Activated naive CD8-positive, alpha-beta T cell treated with anti-CD3 and anti-CD28 coated beads, Interleukin-2, amount 50 U/mL, for 16 hours (primary cell): Measurements from ENCODE around the gene CBFA2T3.

ENCODE experiments used
- DNase-seq: peaks from one replicate; pipeline ENCODE4 v3.0.0-alpha.2; 2020; ENCODE audit warnings: low read depth, low spot score

The CBFA2T3 gene

GRCh38 chr16:88859381-88860091, 117.5 kb downstream of the CBFA2T3 start:
- DNase-seq = no peak

DNA sequence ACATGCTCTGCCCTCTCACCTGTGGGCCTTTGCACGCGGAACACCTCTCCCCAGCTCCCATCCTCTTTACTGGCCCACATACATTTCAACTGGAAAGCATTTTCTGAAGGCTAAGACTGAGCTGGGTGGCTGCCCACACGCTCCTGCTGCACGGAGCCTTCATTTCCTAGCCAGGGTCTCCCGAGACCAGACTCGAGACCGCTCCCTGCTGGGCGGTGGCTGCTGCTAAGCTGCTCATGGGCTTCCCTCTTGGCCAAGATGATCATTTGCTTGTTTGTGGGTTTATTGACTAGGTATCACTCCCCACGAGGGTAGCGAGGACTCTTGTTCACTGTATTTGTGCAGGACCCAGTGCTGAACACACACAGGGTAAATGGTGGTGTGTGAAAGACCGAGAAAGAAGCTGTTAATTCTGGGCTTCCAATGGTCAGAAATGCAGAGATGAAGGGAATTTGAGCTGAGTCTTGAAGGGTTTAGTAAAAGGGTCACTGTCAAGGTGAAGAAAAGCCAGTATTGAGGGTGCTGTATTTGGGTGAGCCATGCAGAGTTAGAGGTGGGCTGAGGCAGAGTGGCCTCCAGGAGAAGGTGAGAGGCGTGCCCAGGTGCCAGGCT, 119.2 kb downstream of the CBFA2T3 start:
- peak; percentile 39 for DNase-seq

GRCh38 chr16:88856828-88857727, 119.9 kb downstream of the CBFA2T3 start, which contains the start of the genes GALNS and TRAPPC2L:
Gene GALNS, minus strand, starts transcription at chr16:88856947. Its CDS starts 70 bp downstream, at chr16:88856877.
Gene TRAPPC2L, plus strand, starts transcription at chr16:88857127. Its CDS starts 24 bp downstream, at chr16:88857151.
- peak; percentile 99 for DNase-seq

- no peak for DNase-seq
Measured at GRCh38 chr16:88856122-88856827, 120.7 kb downstream of the CBFA2T3 start.

DNA sequence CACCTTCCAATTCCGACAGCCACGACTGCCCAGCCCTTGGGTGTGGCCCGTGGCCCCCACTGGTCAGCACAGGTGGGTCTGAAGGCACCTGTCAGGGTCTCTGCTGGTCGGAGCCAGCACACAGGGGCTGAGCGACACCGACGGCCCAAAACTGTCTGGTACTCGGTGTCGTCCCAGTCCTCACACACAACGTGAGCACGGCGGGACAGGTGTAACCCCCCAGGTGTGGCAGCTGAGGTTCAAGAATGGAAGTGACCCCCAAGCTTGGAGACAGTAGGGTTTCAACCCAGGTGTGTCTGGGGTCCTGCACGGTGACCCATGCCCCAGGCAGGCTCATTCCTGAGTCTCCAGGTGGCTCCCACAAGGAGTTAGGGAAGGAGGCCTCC, 121.3 kb downstream of the CBFA2T3 start:
- DNase-seq = no peak

DNA sequence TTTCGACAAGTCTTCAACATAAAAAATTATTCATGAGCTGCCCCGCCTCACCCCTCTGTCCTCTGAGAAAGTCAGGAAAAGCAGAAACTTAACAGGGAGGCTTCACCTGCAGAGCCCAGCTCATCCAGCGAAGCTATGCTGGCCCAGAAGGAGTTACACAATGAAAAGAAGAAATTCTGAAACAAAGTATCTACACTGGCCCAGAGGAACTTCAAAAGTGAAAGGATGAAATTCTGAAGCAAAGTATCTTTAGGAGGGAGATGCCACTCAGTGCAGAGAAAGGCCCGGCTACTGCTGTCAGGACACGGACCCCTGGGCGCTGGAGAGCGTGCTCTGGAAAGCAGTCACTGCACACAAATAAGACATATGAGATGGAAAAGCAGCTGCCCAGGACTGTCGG, 121.8 kb downstream of the CBFA2T3 start:
- DNase-seq = no peak

- DNase-seq = no peak
Measured at GRCh38 chr16:88854306-88855111, 122.5 kb downstream of the CBFA2T3 start.

- DNase-seq = no peak
Measured at GRCh38 chr16:88853325-88853941, 123.6 kb downstream of the CBFA2T3 start.

- no peak for DNase-seq
Measured at GRCh38 chr16:88851616-88852015, 125.4 kb downstream of the CBFA2T3 start.

GRCh38 chr16:88850531-88851199, 126.3 kb downstream of the CBFA2T3 start:
- no peak for DNase-seq

DNA sequence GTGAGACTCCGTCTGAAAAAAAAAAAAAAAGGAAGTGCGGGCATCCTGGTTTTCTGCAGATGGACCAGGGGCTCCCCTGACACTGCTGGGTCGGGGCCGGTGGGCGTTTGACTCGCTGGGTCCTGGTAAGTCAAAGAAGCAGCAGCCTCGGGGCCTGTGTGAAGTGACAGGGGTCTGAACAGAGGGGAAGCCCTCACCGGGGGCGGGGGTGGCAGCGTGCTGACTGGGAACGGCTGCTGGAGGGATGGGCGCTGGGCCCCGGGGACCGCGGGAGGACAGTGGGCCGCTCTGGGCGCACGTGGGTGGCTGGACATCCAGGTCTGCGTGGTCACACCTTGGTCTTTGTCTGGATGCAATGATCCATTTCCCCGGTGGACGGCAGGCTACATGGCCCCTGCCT, 128.4 kb downstream of the CBFA2T3 start:
- DNase-seq = no peak

DNA sequence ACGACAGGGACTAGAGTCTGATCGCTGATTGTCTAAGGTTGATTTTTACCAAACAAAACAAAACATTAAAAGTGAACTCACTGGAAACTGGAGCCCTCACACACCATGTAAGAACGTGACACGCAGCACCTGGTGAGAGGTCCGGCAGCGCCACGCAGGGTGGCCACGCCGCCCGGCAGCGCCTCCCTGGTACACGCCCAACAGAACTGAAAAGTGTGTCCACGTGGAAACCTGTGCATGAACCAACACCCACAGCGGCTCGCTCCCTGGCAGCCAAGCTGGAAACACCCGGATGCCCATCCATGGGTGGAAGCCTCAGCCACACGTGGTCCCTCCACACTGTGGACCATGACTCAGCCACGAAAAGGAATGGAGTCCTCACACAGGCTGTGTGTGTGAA, 129.4 kb downstream of the CBFA2T3 start:
- DNase-seq = no peak

DNA sequence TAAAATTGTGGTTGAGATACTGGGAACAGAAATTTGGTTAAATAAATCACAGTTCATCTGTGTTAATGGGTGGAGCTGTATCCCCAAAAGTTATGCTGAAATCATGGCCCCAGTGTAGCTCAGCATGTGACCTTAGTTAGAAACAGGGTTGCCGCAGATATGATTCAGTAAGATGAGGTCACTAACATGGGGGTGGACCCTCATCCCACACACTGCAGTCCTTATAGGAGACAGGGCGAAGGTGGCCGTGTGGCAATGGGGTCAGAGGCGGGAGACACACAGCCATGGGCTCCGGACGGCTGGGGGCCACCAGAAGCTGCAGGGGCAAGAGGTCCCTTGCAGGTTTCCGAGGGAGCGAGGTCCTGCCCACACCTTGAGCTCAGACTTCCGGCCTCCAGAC, 130.9 kb downstream of the CBFA2T3 start:
- DNase-seq = no peak

GRCh38 chr16:88844419-88845036, 132.5 kb downstream of the CBFA2T3 start:
- no peak for DNase-seq

DNA sequence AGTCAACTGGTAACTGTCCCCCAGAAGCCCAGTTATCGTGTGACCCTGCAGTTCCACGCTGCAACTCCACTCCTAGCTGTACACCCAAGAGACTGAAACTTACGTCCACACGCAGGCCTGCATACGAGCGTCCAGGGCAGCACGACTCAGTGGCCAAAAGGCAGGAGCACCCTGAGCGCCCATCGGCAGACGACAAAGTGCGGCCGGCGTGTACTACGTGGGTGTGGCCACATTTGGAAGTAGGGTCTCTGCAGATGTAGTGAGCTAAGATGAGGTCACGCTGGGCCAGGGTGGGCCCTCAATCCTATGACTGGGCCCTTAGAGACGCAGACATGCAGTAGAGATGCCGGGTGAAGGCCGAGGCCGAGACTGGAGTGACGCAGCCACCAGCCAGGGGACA, 133.8 kb downstream of the CBFA2T3 start:
- DNase-seq = no peak

DNA sequence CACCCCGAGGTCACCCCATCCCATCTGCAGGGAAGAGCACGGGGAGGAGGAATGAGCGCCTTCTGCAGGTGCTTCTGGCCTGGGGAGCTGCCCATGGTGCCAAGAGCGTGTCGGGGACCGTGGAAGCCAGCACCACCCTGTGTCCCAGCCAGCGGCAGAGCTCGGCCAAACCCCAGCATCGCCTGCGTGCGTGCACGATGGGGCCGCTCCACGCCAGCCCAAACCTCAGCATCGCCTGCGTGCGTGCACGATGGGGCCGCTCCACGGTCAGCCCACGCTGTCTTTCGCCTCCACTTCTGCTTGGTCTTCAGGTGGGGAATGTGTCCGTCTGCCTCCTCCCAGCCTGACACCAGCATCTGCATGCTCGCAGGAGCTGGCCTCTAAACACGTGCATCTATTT, 134.2 kb downstream of the CBFA2T3 start:
- no peak for DNase-seq

GRCh38 chr16:88842308-88842756, 134.7 kb downstream of the CBFA2T3 start:
- DNase-seq = no peak

- no peak for DNase-seq
Measured at GRCh38 chr16:88841521-88842307, 135.3 kb downstream of the CBFA2T3 start.
